OCI-LY1 (cell line): ENCODE data around the gene CNTN5.

ENCODE experiments used
- H2AFZ ChIP-seq: fragments of 200-600 bp; sonication (generic), shearing (Covaris generic); 2 replicates; pipeline ENCODE4 v1.6.0; 2014; ENCODE audit warnings: antibody characterized with exemption, mild to moderate bottlenecking, low read length
- H3F3A ChIP-seq: fragments of 200-600 bp; sonication (generic), shearing (Covaris generic); 2 replicates; pipeline ENCODE4 v1.6.0; 2014; ENCODE audit warnings: mild to moderate bottlenecking, antibody characterized with exemption, low read length, moderate library complexity; ENCODE audit not compliant: insufficient read depth
- H3K27ac ChIP-seq: fragments of 200-600 bp; sonication (generic); 2 replicates; pipeline ENCODE4 v1.5.1; 2014; ENCODE audit warnings: low read length, mixed run types, mild to moderate bottlenecking, low read depth; ENCODE audit not compliant: poor library complexity, severe bottlenecking
- H3K27me3 ChIP-seq: fragments of 200-600 bp; sonication (generic); 2 replicates; pipeline ENCODE4 v1.6.0; 2014; ENCODE audit warnings: antibody characterized with exemption, mild to moderate bottlenecking, low read length, moderate library complexity; ENCODE audit not compliant: insufficient read depth
- H3K36me3 ChIP-seq: fragments of 200-600 bp; sonication (generic); 2 replicates; pipeline ENCODE4 v1.6.1; 2014; ENCODE audit warnings: mild to moderate bottlenecking, antibody characterized with exemption, low read length, moderate library complexity, mixed read lengths; ENCODE audit not compliant: insufficient read depth
- H3K4me1 ChIP-seq: fragments of 200-600 bp; sonication (generic); 2 replicates; pipeline ENCODE4 v1.5.1; 2014; ENCODE audit warnings: mild to moderate bottlenecking, low read length, moderate library complexity; ENCODE audit not compliant: insufficient read depth, severe bottlenecking
- H3K4me2 ChIP-seq: fragments of 200-600 bp; sonication (generic), shearing (Covaris generic); 2 replicates; pipeline ENCODE4 v1.6.1; 2014; ENCODE audit warnings: low read length
- H3K4me3 ChIP-seq: fragments of 200-600 bp; sonication (generic); 2 replicates; pipeline ENCODE4 v1.5.1; 2014; ENCODE audit warnings: low read length, low read depth, mild to moderate bottlenecking, mixed read lengths; ENCODE audit not compliant: poor library complexity, severe bottlenecking
- H3K79me2 ChIP-seq: fragments of 200-600 bp; shearing (Covaris generic); 2 replicates; pipeline ENCODE4 v1.6.1; 2016; ENCODE audit warnings: mixed run types, low read length, mixed read lengths; ENCODE audit not compliant: insufficient read depth
- H3K9ac ChIP-seq: fragments of 200-600 bp; sonication (generic), shearing (Covaris generic); 2 replicates; pipeline ENCODE4 v1.6.1; 2014; ENCODE audit warnings: mild to moderate bottlenecking, low read length, mixed read lengths
- H3K9me2 ChIP-seq: fragments of 200-600 bp; sonication (generic), shearing (Covaris generic); 2 replicates; pipeline ENCODE4 v1.6.1; 2014; ENCODE audit warnings: low read depth, mild to moderate bottlenecking, low read length, mixed read lengths
- H3K9me3 ChIP-seq: fragments of 200-600 bp; shearing (Covaris generic); 2 replicates; pipeline ENCODE4 v1.6.1; 2014; ENCODE audit warnings: low read length, mixed read lengths
- H4K20me1 ChIP-seq: fragments of 200-600 bp; sonication (generic), shearing (Covaris generic); 2 replicates; pipeline ENCODE4 v1.6.0; 2016; ENCODE audit warnings: mild to moderate bottlenecking, low read length; ENCODE audit not compliant: insufficient read depth
- CTCF ChIP-seq: fragments of 200-600 bp; sonication (generic), shearing (Covaris generic); IDR thresholded peaks from 2 replicates; pipeline ENCODE4 v1.5.1; 2017; ENCODE audit warnings: mild to moderate bottlenecking, antibody characterized with exemption, low read length, moderate library complexity, mixed read lengths
- EZH2 ChIP-seq: fragments of 200-600 bp; sonication (generic), shearing (Covaris generic); IDR thresholded peaks from 2 replicates; pipeline ENCODE4 v1.8.0; 2017; ENCODE audit warnings: borderline replicate concordance, mixed run types, mild to moderate bottlenecking, antibody characterized with exemption, low read length, moderate library complexity, mixed read lengths

CNTN5 gene

GRCh38 chr11:99069856-99070444 lies 49.2 kb downstream of the CNTN5 start:
- no peak overlapping the region for H2AFZ ChIP-seq
- no peak overlapping the region for H3K4me3 ChIP-seq

GRCh38 chr11:99079576-99079975 lies 58.8 kb downstream of the CNTN5 start:
- Histone ChIP-seq H4K20me1 (no peaks in the 10 kb centered on the region), H3K27ac (no peak overlapping the region), H3K79me2 (no peaks in the 10 kb centered on the region), H3K9me3 (no peaks in the 10 kb centered on the region), H3F3A (no peaks in the 10 kb centered on the region), H3K36me3 (no peaks in the 10 kb centered on the region), H3K4me1 (no peaks in the 10 kb centered on the region), H2AFZ (no peak overlapping the region), H3K4me2 (no peak overlapping the region), H3K9me2 (no peaks in the 10 kb centered on the region), H3K9ac (no peak overlapping the region), H3K4me3 (no peak overlapping the region), H3K27me3 (no peaks in the 10 kb centered on the region)
- no peak for TF ChIP-seq EZH2
- TF ChIP-seq CTCF, result no peak

More at GRCh38 chr11:99069856-99070444, 49.2 kb downstream of the CNTN5 start:
- no peak for TF ChIP-seq CTCF
- H3K4me2 ChIP-seq, result no peak overlapping the region
- no peak overlapping the region for H3K9ac ChIP-seq
- no peaks in the 10 kb centered on the region for H3K9me3 ChIP-seq
- no peak overlapping the region for H3K27ac ChIP-seq
- no peaks in the 10 kb centered on the region for H3K36me3 ChIP-seq
- no peaks in the 10 kb centered on the region for H3F3A ChIP-seq
- H3K79me2 ChIP-seq, result no peaks in the 10 kb centered on the region
- no peaks in the 10 kb centered on the region for H4K20me1 ChIP-seq
- no peaks in the 10 kb centered on the region for H3K9me2 ChIP-seq
- H3K27me3 ChIP-seq, result no peaks in the 10 kb centered on the region
- H3K4me1 ChIP-seq, result no peaks in the 10 kb centered on the region

GRCh38 chr11:99080154-99080553 lies 59.4 kb downstream of the CNTN5 start:
- Histone ChIP-seq H3K9me2 (no peaks in the 10 kb centered on the region), H3K36me3 (no peaks in the 10 kb centered on the region), H3K27ac (no peak overlapping the region), H3K4me1 (no peaks in the 10 kb centered on the region), H4K20me1 (no peaks in the 10 kb centered on the region), H2AFZ (no peak overlapping the region), H3K9ac (no peak overlapping the region), H3K9me3 (no peaks in the 10 kb centered on the region), H3K4me2 (no peak overlapping the region), H3F3A (no peaks in the 10 kb centered on the region), H3K27me3 (no peaks in the 10 kb centered on the region), H3K4me3 (no peak overlapping the region), H3K79me2 (no peaks in the 10 kb centered on the region)
- TF ChIP-seq CTCF (no peak), EZH2 (no peak)
